HepG2 (cell line): Measurements from ENCODE around the gene SEC14L5. TPM values are rescaled to one million over a fixed set of nuclear protein-coding genes. Genes with fewer than 3 reads are reported as not detected.

ENCODE experiments used
- CEBPG ChIP-seq: IDR thresholded peaks from 2 replicates; pipeline ENCODE4 v1.6.1; 2016
- DNMT1 ChIP-seq: sonication (generic); formaldehyde crosslinking; IDR thresholded peaks from 2 replicates; pipeline ENCODE4 v1.5.1; 2020; ENCODE audit warnings: mild to moderate bottlenecking, missing genetic modification reagents
- JARID2 ChIP-seq: sonication (generic); formaldehyde crosslinking; IDR thresholded peaks from 2 replicates; pipeline ENCODE4 v1.8.1; 2023; ENCODE audit warnings: missing genetic modification reagents, inconsistent platforms; ENCODE audit not compliant: insufficient replicate concordance
- KMT2A ChIP-seq: sonication (generic); formaldehyde crosslinking; IDR thresholded peaks from 2 replicates; pipeline ENCODE4 v1.4.0; 2020; ENCODE audit warnings: missing genetic modification reagents
- NFRKB ChIP-seq: fragments of 450-650 bp; IDR thresholded peaks from 2 replicates; pipeline ENCODE4 v1.6.1; 2017
- PRDM4 ChIP-seq: sonication (generic); formaldehyde crosslinking; IDR thresholded peaks from 2 replicates; pipeline ENCODE4 v1.9.0; 2021; ENCODE audit warnings: missing genetic modification reagents, borderline replicate concordance
- TARDBP ChIP-seq: sonication (generic); formaldehyde crosslinking; IDR thresholded peaks from 2 replicates; pipeline ENCODE4 v1.8.0; 2022; ENCODE audit warnings: mild to moderate bottlenecking, missing genetic modification reagents
- ZMYM2 ChIP-seq: sonication (generic); formaldehyde crosslinking; IDR thresholded peaks from 2 replicates; pipeline ENCODE4 v1.8.0; 2022; ENCODE audit warnings: mild to moderate bottlenecking, missing genetic modification reagents
- ZNF496 ChIP-seq: sonication (generic); formaldehyde crosslinking; IDR thresholded peaks from 2 replicates; pipeline ENCODE4 v1.8.1; 2023; ENCODE audit warnings: mild to moderate bottlenecking, moderate library complexity, missing genetic modification reagents; ENCODE audit not compliant: insufficient replicate concordance
- ZNF598 ChIP-seq: sonication (generic); formaldehyde crosslinking; IDR thresholded peaks from 2 replicates; pipeline ENCODE4 v1.5.1; 2020; ENCODE audit warnings: mild to moderate bottlenecking, missing genetic modification reagents, borderline replicate concordance
- ZNF770 ChIP-seq: sonication (generic); formaldehyde crosslinking; IDR thresholded peaks from 2 replicates; pipeline ENCODE4 v1.5.0; 2020; ENCODE audit warnings: mild to moderate bottlenecking, missing genetic modification reagents
- ZSCAN31 ChIP-seq: sonication (generic); formaldehyde crosslinking; IDR thresholded peaks from 2 replicates; pipeline ENCODE4 v1.5.0; 2020; ENCODE audit warnings: low read depth, mild to moderate bottlenecking, missing genetic modification reagents
- polyA plus RNA-seq, 8 experiments: library from polyadenylated mRNA; depleted of rRNA in 3 of 8; stranded (reverse) in 7 of 8; unstranded in 1 of 8; fragments of >200 nt; fragmentation: Illumina TruSeq in 4 of 8; extraction: Trizol in 4 of 8; gene quantifications; 2 replicates each; pipeline versions ENCODE4 v1.2.1 to v1.2.3, GENCODE V29; 2011 to 2016; ENCODE audit warnings: low read depth in 4 of 8, missing spikeins in 1 of 8, mixed read lengths in 1 of 8; ENCODE audit not compliant: insufficient read depth in 1 of 8
- total RNA-seq, 5 experiments: library from RNA; depleted of rRNA; stranded (reverse); fragments of >200 nt; fragmentation: Illumina TruSeq; extraction: Trizol; gene quantifications; 2 replicates each; pipeline ENCODE4 v1.2.3, GENCODE V29; 2016; ENCODE audit warnings: low read depth in 1 of 5
- TF ChIP-seq, protein P1 (sequence below): sonication (generic); formaldehyde crosslinking; IDR thresholded peaks from 2 replicates; pipeline ENCODE4 v1.4.0; 2020; ENCODE audit warnings: mild to moderate bottlenecking, missing genetic modification reagents
- TF ChIP-seq, protein P2 (sequence below): sonication (generic); formaldehyde crosslinking; IDR thresholded peaks from 2 replicates; pipeline ENCODE4 v1.8.1; 2022; ENCODE audit warnings: low read depth, mild to moderate bottlenecking, missing genetic modification reagents
- TF ChIP-seq, protein P3 (sequence below): sonication (generic); formaldehyde crosslinking; IDR thresholded peaks from 2 replicates; pipeline ENCODE4 v1.4.0; 2020; ENCODE audit warnings: missing genetic modification reagents, borderline replicate concordance

Gene SEC14L5
- total and polyA plus RNA-seq, 2 of the 13 experiments (the other 11 are each of a cell fraction or from before 2014, with no cell fraction given), result 0.40 to 0.42 TPM

DNA sequence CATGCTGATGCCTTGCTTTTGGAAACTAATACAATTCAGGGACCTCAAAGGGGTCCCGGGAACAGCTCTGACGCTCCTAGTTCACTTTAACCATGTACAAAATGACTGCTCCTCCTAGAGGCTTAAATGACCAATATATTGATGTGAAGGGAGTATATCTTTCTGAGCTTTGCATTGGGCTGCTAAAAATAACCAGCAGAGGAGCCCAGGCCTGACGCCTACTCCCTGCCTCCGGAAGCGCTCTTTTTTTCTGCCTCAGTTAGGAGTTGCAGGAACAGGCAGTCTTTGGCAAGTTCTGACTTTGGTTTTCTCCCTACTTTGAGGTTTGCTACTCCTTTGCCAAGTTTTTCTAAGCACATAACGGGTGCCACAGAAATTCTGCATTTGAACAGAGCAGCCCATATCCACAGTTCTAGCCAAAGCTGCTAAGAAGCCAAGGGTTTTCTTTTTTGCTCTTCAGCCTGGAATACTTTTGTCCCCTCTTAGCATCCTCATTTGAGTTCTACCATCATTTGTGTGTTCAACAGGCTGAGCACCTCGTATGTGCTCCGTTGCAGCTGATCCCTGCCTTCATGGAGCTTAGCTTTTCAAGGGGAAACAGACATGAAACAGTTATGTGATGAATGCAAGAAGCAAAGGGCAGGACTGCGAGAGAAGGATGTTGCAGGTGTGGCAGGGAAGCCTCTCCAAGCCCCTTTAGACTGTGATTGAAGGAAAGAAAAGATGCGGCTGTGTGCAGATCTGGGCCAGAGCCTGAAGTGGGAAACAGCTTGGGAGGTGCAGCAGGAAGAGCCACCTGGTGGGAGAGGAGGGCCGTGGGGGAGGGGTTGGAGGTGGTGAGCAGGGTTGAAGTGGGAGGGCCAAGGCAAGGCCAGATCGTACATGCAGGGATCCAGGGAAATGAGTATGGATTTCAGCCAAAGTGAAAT, 78.4 kb downstream of the SEC14L5 start (continued):
- TF ChIP-seq ZNF770 (CRISPR knock-in tag) (no peak), TARDBP (CRISPR knock-in tag) (peak; percentile 88), JARID2 (no peak), CEBPG (CRISPR knock-in tag) (no peak), KMT2A (CRISPR knock-in tag) (peak; percentile 25; the same call in 1 of the 2 replicates), DNMT1 (CRISPR knock-in tag) (0 out of 2 replicates have a peak, but pooled peaks have one; percentile 38), ZSCAN31 (CRISPR knock-in tag) (peak; percentile 69), NFRKB (no peak), PRDM4 (no peak), ZNF598 (CRISPR knock-in tag) (0 out of 2 replicates have a peak, but pooled peaks have one; percentile 31), ZNF496 (CRISPR knock-in tag) (no peak), ZMYM2 (CRISPR knock-in tag) (peak; percentile 60; the same call in 1 of the 2 replicates)
- TF ChIP-seq, protein P1, sequence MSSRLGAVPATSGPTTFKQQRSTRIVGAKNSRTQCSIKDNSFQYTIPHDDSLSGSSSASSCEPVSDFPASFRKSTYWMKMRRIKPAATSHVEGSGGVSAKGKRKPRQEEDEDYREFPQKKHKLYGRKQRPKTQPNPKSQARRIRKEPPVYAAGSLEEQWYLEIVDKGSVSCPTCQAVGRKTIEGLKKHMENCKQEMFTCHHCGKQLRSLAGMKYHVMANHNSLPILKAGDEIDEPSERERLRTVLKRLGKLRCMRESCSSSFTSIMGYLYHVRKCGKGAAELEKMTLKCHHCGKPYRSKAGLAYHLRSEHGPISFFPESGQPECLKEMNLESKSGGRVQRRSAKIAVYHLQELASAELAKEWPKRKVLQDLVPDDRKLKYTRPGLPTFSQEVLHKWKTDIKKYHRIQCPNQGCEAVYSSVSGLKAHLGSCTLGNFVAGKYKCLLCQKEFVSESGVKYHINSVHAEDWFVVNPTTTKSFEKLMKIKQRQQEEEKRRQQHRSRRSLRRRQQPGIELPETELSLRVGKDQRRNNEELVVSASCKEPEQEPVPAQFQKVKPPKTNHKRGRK (CRISPR knock-in tag), result 0 out of 2 replicates have a peak, but pooled peaks have one; percentile 50
- TF ChIP-seq, protein P2, sequence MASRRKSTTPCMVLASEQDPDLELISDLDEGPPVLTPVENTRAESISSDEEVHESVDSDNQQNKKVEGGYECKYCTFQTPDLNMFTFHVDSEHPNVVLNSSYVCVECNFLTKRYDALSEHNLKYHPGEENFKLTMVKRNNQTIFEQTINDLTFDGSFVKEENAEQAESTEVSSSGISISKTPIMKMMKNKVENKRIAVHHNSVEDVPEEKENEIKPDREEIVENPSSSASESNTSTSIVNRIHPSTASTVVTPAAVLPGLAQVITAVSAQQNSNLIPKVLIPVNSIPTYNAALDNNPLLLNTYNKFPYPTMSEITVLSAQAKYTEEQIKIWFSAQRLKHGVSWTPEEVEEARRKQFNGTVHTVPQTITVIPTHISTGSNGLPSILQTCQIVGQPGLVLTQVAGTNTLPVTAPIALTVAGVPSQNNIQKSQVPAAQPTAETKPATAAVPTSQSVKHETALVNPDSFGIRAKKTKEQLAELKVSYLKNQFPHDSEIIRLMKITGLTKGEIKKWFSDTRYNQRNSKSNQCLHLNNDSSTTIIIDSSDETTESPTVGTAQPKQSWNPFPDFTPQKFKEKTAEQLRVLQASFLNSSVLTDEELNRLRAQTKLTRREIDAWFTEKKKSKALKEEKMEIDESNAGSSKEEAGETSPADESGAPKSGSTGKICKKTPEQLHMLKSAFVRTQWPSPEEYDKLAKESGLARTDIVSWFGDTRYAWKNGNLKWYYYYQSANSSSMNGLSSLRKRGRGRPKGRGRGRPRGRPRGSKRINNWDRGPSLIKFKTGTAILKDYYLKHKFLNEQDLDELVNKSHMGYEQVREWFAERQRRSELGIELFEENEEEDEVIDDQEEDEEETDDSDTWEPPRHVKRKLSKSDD (CRISPR knock-in tag), result no peak
- TF ChIP-seq, protein P3, sequence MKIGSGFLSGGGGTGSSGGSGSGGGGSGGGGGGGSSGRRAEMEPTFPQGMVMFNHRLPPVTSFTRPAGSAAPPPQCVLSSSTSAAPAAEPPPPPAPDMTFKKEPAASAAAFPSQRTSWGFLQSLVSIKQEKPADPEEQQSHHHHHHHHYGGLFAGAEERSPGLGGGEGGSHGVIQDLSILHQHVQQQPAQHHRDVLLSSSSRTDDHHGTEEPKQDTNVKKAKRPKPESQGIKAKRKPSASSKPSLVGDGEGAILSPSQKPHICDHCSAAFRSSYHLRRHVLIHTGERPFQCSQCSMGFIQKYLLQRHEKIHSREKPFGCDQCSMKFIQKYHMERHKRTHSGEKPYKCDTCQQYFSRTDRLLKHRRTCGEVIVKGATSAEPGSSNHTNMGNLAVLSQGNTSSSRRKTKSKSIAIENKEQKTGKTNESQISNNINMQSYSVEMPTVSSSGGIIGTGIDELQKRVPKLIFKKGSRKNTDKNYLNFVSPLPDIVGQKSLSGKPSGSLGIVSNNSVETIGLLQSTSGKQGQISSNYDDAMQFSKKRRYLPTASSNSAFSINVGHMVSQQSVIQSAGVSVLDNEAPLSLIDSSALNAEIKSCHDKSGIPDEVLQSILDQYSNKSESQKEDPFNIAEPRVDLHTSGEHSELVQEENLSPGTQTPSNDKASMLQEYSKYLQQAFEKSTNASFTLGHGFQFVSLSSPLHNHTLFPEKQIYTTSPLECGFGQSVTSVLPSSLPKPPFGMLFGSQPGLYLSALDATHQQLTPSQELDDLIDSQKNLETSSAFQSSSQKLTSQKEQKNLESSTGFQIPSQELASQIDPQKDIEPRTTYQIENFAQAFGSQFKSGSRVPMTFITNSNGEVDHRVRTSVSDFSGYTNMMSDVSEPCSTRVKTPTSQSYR (CRISPR knock-in tag), result peak; percentile 96
